Adrenal gland (tissue), 5 donors: ENCODE measurements around the gene KPRP.

Source experiments
- POLR2A ChIP-seq, 2 donors: fragments of 450-650 bp; IDR thresholded peaks; one replicate each; pipeline ENCODE4 v1.6.1; 2017; ENCODE audit warnings: antibody characterized with exemption in 2 of 2, mild to moderate bottlenecking in 2 of 2, moderate library complexity in 1 of 2
- TF ChIP-seq, protein P1 (sequence below), 6 experiments: fragments of 450-650 bp in 4 of 6; fragments of 200-600 bp in 2 of 6; sonication (generic) in 1 of 6; IDR thresholded peaks; 1 replicate in 5 of 6; 2 replicates in 1 of 6; pipeline versions ENCODE4 v1.5.1 to v1.8.0; 2016 to 2021; ENCODE audit warnings: antibody characterized with exemption in 6 of 6, mild to moderate bottlenecking in 2 of 6, moderate library complexity in 1 of 6
- donor health status: DM: no; HTN: no; CAD: no.

- TF ChIP-seq POLR2A (IDR thresholded peaks at IDR 0.05) = no peak
- TF ChIP-seq, protein P1, sequence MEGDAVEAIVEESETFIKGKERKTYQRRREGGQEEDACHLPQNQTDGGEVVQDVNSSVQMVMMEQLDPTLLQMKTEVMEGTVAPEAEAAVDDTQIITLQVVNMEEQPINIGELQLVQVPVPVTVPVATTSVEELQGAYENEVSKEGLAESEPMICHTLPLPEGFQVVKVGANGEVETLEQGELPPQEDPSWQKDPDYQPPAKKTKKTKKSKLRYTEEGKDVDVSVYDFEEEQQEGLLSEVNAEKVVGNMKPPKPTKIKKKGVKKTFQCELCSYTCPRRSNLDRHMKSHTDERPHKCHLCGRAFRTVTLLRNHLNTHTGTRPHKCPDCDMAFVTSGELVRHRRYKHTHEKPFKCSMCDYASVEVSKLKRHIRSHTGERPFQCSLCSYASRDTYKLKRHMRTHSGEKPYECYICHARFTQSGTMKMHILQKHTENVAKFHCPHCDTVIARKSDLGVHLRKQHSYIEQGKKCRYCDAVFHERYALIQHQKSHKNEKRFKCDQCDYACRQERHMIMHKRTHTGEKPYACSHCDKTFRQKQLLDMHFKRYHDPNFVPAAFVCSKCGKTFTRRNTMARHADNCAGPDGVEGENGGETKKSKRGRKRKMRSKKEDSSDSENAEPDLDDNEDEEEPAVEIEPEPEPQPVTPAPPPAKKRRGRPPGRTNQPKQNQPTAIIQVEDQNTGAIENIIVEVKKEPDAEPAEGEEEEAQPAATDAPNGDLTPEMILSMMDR (IDR thresholded peaks at IDR 0.05) = no peak
These were observed 1.8 kb downstream of the KPRP start for GRCh38 chr1:152759453-152760173.
